ENCODE data around the gene SMARCD3.

The SMARCD3 gene

GRCh38 chr7:151272405-151272804, 23.9 kb upstream of the SMARCD3 start:
- H3K4me3 ChIP-seq (ENCODE audit: low read depth, low read length), result no peak overlapping the region
- TF ChIP-seq, protein P1, sequence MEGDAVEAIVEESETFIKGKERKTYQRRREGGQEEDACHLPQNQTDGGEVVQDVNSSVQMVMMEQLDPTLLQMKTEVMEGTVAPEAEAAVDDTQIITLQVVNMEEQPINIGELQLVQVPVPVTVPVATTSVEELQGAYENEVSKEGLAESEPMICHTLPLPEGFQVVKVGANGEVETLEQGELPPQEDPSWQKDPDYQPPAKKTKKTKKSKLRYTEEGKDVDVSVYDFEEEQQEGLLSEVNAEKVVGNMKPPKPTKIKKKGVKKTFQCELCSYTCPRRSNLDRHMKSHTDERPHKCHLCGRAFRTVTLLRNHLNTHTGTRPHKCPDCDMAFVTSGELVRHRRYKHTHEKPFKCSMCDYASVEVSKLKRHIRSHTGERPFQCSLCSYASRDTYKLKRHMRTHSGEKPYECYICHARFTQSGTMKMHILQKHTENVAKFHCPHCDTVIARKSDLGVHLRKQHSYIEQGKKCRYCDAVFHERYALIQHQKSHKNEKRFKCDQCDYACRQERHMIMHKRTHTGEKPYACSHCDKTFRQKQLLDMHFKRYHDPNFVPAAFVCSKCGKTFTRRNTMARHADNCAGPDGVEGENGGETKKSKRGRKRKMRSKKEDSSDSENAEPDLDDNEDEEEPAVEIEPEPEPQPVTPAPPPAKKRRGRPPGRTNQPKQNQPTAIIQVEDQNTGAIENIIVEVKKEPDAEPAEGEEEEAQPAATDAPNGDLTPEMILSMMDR (IDR thresholded peaks at IDR 0.05; ENCODE audit: low read depth, low read length), result no peak

GRCh38 chr7:151271699-151272355, 23.3 kb upstream of the SMARCD3 start:
- TF ChIP-seq, protein P1 (IDR thresholded peaks at IDR 0.05; ENCODE audit: low read depth, low read length), result no peak
- H3K4me3 ChIP-seq (ENCODE audit: low read depth, low read length), result no peak overlapping the region

DNA sequence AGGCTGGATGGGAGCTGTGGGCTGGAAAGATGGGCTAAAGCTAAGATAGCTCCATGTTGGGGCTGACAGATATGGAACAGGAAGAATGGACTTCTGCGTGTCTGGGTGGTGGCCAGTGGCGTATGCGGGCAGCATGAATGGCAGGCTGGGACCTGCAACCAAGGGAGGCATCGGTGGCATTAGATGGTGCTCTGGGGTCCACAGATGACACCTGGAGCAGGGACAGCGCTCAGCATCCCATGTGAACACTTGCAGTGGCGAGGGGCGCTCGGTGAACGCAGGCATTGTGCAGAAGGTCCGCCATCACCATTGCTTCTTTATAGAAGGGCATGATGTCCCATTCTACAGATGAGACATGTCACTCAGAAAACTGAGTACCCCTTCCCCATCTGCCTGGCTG, 21.0 kb upstream of the SMARCD3 start:
- TF ChIP-seq, protein P1 (IDR thresholded peaks at IDR 0.05; ENCODE audit: low read depth, low read length), result no peak
- H3K4me3 ChIP-seq (ENCODE audit: low read depth, low read length), result no peak overlapping the region

DNA sequence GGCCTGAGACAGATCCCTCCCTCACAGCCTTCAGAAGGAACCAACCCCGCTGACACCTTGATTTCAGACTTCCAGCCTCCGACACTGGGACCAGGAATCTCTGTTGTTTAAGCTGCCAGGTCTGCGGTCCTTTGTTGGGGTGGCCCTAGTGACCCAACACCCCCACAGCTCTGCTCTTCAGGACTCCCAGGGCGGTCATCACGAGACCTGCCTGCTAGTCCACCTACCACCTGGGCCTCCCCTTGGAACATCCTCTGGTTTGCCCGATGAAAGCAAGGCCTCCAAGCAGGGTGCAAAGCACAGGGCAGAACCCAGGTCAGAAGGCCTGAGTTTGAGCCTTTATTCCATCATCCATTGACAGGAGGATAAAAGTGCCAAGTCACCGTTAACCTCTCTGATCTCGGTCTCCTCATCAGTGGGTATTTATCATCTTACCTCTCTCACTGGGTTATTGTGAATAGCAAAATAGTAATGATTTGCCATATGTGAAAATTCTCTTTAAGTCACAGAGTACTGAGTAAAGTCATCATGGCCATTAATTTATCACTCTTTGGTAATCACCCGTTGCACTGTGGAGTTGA, 16.9 kb upstream of the SMARCD3 start:
- TF ChIP-seq, protein P1 (IDR thresholded peaks at IDR 0.05; ENCODE audit: low read depth, low read length), result no peak
- no peak overlapping the region for H3K4me3 ChIP-seq (ENCODE audit: low read depth, low read length)

GRCh38 chr7:151264615-151265014, 16.1 kb upstream of the SMARCD3 start:
- TF ChIP-seq, protein P1 (IDR thresholded peaks at IDR 0.05; ENCODE audit: low read depth, low read length), result no peak
- no peak overlapping the region for H3K4me3 ChIP-seq (ENCODE audit: low read depth, low read length)

DNA sequence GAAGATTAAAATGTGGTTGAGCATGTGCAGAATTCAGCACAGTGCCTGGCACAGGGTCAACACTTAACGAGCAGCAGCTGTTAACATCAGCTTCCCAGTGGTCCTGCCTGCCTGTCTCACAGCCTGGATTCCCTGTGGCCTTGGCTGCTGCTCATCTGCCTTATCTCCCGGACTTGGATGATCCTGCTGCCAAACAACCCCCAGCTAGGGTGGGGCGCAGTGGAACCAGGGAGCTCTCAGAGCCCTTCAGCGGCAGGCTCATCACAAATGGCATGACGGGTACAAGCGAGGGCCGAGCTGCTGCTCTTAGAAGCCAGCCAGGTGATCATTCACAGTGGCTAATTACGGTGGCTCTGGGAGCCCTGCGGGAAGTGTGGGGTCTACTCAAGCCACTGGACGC, 13.0 kb upstream of the SMARCD3 start:
- TF ChIP-seq, protein P1 (IDR thresholded peaks at IDR 0.05; ENCODE audit: low read depth, low read length), result no peak
- H3K4me3 ChIP-seq (ENCODE audit: low read depth, low read length), result no peak overlapping the region

DNA sequence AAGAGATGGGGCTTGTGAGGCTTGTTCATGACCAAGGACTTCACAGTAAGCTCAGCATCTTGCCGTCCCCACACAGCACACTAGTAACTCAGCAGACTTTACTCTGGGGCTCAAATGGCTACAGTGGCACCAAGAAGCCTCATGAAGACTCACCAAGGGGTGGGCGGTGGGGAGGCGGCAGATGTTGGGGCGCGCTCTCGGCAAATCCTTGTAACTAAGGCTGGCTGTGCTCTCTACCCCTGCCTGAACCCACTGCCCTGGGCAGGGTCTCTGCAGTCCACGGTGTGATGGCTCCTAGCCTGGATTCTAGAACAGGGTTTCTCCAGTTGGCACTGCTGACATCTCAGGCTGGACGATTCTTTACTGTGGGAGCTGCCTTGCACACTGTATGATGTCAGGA, 12.4 kb upstream of the SMARCD3 start:
- TF ChIP-seq, protein P1 (IDR thresholded peaks at IDR 0.05; ENCODE audit: low read depth, low read length), result no peak
- no peak overlapping the region for H3K4me3 ChIP-seq (ENCODE audit: low read depth, low read length)
